ENCODE results near the gene MAP2K6. TPM values are rescaled to one million over a fixed set of nuclear protein-coding genes. Genes with fewer than 3 reads are reported as not detected.

MAP2K6 gene
- total RNA-seq, 1 experiment from 2014 or later = 106 TPM

DNA sequence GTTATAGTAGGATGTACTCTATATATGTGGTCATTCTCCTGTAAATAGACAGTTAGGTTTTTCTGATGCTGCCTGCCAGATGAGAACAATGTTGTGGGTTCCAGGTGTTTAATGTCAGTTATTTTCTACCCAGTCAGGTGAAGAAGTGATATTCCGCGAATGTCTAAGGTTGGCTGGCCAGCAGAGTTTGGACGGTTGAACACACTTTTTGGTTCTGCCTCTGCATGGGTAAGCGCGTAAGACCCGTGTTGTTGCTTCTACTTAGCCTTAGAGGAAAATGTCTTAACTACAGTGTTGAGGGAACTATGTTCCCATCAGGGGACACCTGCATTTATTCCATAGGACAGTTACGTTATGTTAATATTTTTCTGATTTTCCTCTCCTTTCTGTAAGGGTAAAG, 162.6 kb downstream of the MAP2K6 start:
- H3K27me3 ChIP-seq (ENCODE audit: low read length) = no peaks in the 10 kb centered on the region
- H3K79me2 ChIP-seq (ENCODE audit: low read length) = no peaks in the 10 kb centered on the region
- no peak overlapping the region for H3K27ac ChIP-seq (ENCODE audit: low read length)
- no peaks in the 10 kb centered on the region for H3K9me2 ChIP-seq (replicated peaks; ENCODE audit: insufficient read depth, low read length)
- H2AFZ ChIP-seq (ENCODE audit: low read length) = no peak overlapping the region; the same call in 1 of the 2 replicates
- no peak overlapping the region for H3K4me3 ChIP-seq (ENCODE audit: low read length)
- DNase-seq = no peak
- H3K4me1 ChIP-seq (ENCODE audit: low read length) = peaks cover 35% of the 10 kb centered on the region
- no peak overlapping the region for H3K4me2 ChIP-seq (ENCODE audit: low read depth, low read length, poor library complexity, severe bottlenecking)
- H3K36me3 ChIP-seq (ENCODE audit: insufficient read depth, low read length) = no peaks in the 10 kb centered on the region
- no peaks in the 10 kb centered on the region for H4K20me1 ChIP-seq (ENCODE audit: insufficient read depth, low read depth, low read length)
- no peaks in the 10 kb centered on the region for H3K9me3 ChIP-seq (ENCODE audit: low read length)
- H3K9ac ChIP-seq (ENCODE audit: low read length) = no peak overlapping the region

- Histone ChIP-seq H3K4me3 (ENCODE audit: low read length) (no peak overlapping the region), H3K79me2 (ENCODE audit: low read length) (no peaks in the 10 kb centered on the region), H3K4me2 (ENCODE audit: low read depth, low read length, poor library complexity, severe bottlenecking) (no peak overlapping the region), H3K4me1 (ENCODE audit: low read length) (peaks cover 46% of the 10 kb centered on the region), H3K27ac (ENCODE audit: low read length) (no peak overlapping the region), H3K9ac (ENCODE audit: low read length) (no peak overlapping the region), H3K9me2 (replicated peaks; ENCODE audit: insufficient read depth, low read length) (no peaks in the 10 kb centered on the region), H3K36me3 (ENCODE audit: insufficient read depth, low read length) (no peaks in the 10 kb centered on the region), H3K27me3 (ENCODE audit: low read length) (no peaks in the 10 kb centered on the region), H2AFZ (ENCODE audit: low read length) (no peak overlapping the region), H3K9me3 (ENCODE audit: low read length) (no peaks in the 10 kb centered on the region), H4K20me1 (ENCODE audit: insufficient read depth, low read depth, low read length) (no peaks in the 10 kb centered on the region)
- no peak for DNase-seq
Measured at GRCh38 chr17:69578385-69578936, 164.0 kb downstream of the MAP2K6 start.

GRCh38 chr17:69579961-69580677, 165.6 kb downstream of the MAP2K6 start:
- H4K20me1 ChIP-seq (ENCODE audit: insufficient read depth, low read depth, low read length) = no peaks in the 10 kb centered on the region
- peak; percentile 39 for DNase-seq
- H3K9me3 ChIP-seq (ENCODE audit: low read length) = no peaks in the 10 kb centered on the region
- peak overlapping the region; percentile 66; the same call in 1 of the 2 replicates for H3K4me3 ChIP-seq (ENCODE audit: low read length)
- no peaks in the 10 kb centered on the region for H3K79me2 ChIP-seq (ENCODE audit: low read length)
- H3K27me3 ChIP-seq (ENCODE audit: low read length) = no peaks in the 10 kb centered on the region
- H3K4me1 ChIP-seq (ENCODE audit: low read length) = peaks cover 44% of the 10 kb centered on the region
- H3K36me3 ChIP-seq (ENCODE audit: insufficient read depth, low read length) = no peaks in the 10 kb centered on the region
- no peaks in the 10 kb centered on the region for H3K9me2 ChIP-seq (replicated peaks; ENCODE audit: insufficient read depth, low read length)
- H3K9ac ChIP-seq (ENCODE audit: low read length) = no peak overlapping the region
- 0 out of 2 replicates have a peak overlapping the region, but pooled peaks have one; percentile 25 for H2AFZ ChIP-seq (ENCODE audit: low read length)
- H3K4me2 ChIP-seq (ENCODE audit: low read depth, low read length, poor library complexity, severe bottlenecking) = peak overlapping the region; percentile 80
- H3K27ac ChIP-seq (ENCODE audit: low read length) = no peak overlapping the region

DNA sequence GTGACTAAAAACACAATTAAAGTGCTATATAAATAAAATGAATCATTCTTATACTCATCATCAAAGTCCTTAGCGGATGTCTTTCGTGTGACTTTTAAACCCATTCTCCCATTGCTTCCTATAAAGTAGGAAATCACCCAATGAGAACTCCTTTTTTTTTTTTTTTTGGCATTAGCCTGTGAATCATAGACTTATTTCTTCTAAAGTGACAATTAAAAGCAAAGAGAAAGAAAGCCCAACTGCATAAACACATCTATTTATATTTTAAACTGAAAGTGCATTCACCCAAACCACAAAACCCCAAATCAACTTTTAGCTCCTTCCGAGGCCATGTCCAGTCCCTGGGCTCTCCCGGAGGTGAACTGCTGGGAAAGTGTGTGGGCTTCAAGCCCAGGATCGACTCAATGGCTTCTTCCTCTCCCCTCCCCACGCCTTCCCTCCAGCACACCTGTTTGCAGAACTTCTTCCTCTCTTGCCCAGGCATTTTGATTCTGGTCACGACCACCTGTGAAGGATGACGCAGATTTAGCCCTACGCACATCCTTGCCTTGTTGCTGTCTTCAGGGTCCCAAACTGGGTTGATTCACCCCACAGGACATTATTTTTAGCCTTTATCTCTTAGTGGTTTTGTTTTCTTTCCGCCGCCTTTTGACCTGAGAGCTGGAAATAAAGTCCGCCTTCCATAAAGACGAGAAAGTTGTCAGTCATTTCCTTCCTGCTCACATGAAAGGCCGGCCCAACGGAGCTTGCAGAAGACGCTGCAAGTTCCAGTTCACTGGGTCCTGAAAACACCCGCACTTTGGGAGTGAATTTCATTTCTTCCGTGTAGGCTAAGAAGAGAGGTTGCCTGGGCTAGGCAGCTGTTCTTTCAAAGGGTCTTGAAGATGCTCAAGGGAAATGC, 166.8 kb downstream of the MAP2K6 start:
- H3K9ac ChIP-seq (ENCODE audit: low read length) = peak overlapping the region; percentile 59
- H3K4me3 ChIP-seq (ENCODE audit: low read length) = peak overlapping the region; percentile 66
- H3K36me3 ChIP-seq (ENCODE audit: insufficient read depth, low read length) = no peaks in the 10 kb centered on the region
- no peaks in the 10 kb centered on the region for H3K27me3 ChIP-seq (ENCODE audit: low read length)
- H3K9me3 ChIP-seq (ENCODE audit: low read length) = no peaks in the 10 kb centered on the region
- H3K9me2 ChIP-seq (replicated peaks; ENCODE audit: insufficient read depth, low read length) = no peaks in the 10 kb centered on the region
- H3K4me1 ChIP-seq (ENCODE audit: low read length) = peaks cover 38% of the 10 kb centered on the region
- DNase-seq = peak; percentile 67
- H3K27ac ChIP-seq (ENCODE audit: low read length) = peak overlapping the region; percentile 39; the same call in 1 of the 2 replicates
- H4K20me1 ChIP-seq (ENCODE audit: insufficient read depth, low read depth, low read length) = no peaks in the 10 kb centered on the region
- H3K79me2 ChIP-seq (ENCODE audit: low read length) = no peaks in the 10 kb centered on the region
- H3K4me2 ChIP-seq (ENCODE audit: low read depth, low read length, poor library complexity, severe bottlenecking) = peak overlapping the region; percentile 80
- peak overlapping the region; percentile 96 for H2AFZ ChIP-seq (ENCODE audit: low read length)

DNA sequence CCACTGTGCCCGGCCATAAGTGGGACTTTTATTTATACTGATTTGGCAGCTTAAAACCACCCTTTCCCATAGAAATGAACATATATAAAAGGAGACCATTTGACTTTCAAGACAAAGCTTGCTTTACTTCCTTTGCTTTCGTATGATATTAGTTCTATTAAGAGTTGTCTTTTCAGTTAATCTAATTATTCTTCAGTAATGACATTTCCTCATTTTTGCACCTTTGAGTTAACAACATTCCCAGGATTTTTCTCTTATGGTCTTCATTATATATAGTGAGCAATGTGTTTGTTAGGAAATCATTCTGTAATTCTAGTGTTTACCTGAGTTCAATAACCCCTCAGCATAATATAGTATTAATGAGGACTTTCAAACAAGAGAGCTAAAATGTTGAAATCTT, 173.8 kb downstream of the MAP2K6 start:
- DNase-seq = no peak
- Histone ChIP-seq H3K4me3 (ENCODE audit: low read length) (no peak overlapping the region), H3K4me1 (ENCODE audit: low read length) (no peaks in the 10 kb centered on the region), H3K27ac (ENCODE audit: low read length) (no peak overlapping the region), H4K20me1 (ENCODE audit: insufficient read depth, low read depth, low read length) (no peaks in the 10 kb centered on the region), H3K9me2 (replicated peaks; ENCODE audit: insufficient read depth, low read length) (no peaks in the 10 kb centered on the region), H3K9ac (ENCODE audit: low read length) (no peak overlapping the region), H2AFZ (ENCODE audit: low read length) (no peak overlapping the region), H3K27me3 (ENCODE audit: low read length) (no peaks in the 10 kb centered on the region), H3K36me3 (ENCODE audit: insufficient read depth, low read length) (no peaks in the 10 kb centered on the region), H3K9me3 (ENCODE audit: low read length) (no peaks in the 10 kb centered on the region), H3K4me2 (ENCODE audit: low read depth, low read length, poor library complexity, severe bottlenecking) (no peak overlapping the region), H3K79me2 (ENCODE audit: low read length) (no peaks in the 10 kb centered on the region)

- no peak overlapping the region for H3K4me3 ChIP-seq (ENCODE audit: low read length)
- no peaks in the 10 kb centered on the region for H3K9me3 ChIP-seq (ENCODE audit: low read length)
- no peaks in the 10 kb centered on the region; the same call in 1 of the 2 replicates for H3K9me2 ChIP-seq (replicated peaks; ENCODE audit: insufficient read depth, low read length)
- H3K9ac ChIP-seq (ENCODE audit: low read length) = no peak overlapping the region
- no peak overlapping the region for H2AFZ ChIP-seq (ENCODE audit: low read length)
- H3K79me2 ChIP-seq (ENCODE audit: low read length) = no peaks in the 10 kb centered on the region
- no peaks in the 10 kb centered on the region for H3K4me1 ChIP-seq (ENCODE audit: low read length)
- no peak for DNase-seq
- H3K4me2 ChIP-seq (ENCODE audit: low read depth, low read length, poor library complexity, severe bottlenecking) = no peak overlapping the region
- no peaks in the 10 kb centered on the region for H4K20me1 ChIP-seq (ENCODE audit: insufficient read depth, low read depth, low read length)
- H3K27me3 ChIP-seq (ENCODE audit: low read length) = no peaks in the 10 kb centered on the region
- H3K27ac ChIP-seq (ENCODE audit: low read length) = no peak overlapping the region
- H3K36me3 ChIP-seq (ENCODE audit: insufficient read depth, low read length) = no peaks in the 10 kb centered on the region
Measured at GRCh38 chr17:69588827-69589239, 174.3 kb downstream of the MAP2K6 start.

- H3K9ac ChIP-seq (ENCODE audit: low read length) = no peak overlapping the region
- H3K4me1 ChIP-seq (ENCODE audit: low read length) = no peaks in the 10 kb centered on the region
- no peak overlapping the region for H3K27ac ChIP-seq (ENCODE audit: low read length)
- no peaks in the 10 kb centered on the region for H3K36me3 ChIP-seq (ENCODE audit: insufficient read depth, low read length)
- DNase-seq = no peak
- H3K27me3 ChIP-seq (ENCODE audit: low read length) = no peaks in the 10 kb centered on the region
- no peaks in the 10 kb centered on the region for H3K9me3 ChIP-seq (ENCODE audit: low read length)
- no peak overlapping the region for H2AFZ ChIP-seq (ENCODE audit: low read length)
- H3K9me2 ChIP-seq (replicated peaks; ENCODE audit: insufficient read depth, low read length) = no peaks in the 10 kb centered on the region; the same call in 1 of the 2 replicates
- H3K4me2 ChIP-seq (ENCODE audit: low read depth, low read length, poor library complexity, severe bottlenecking) = no peak overlapping the region
- H3K4me3 ChIP-seq (ENCODE audit: low read length) = no peak overlapping the region
- no peaks in the 10 kb centered on the region for H4K20me1 ChIP-seq (ENCODE audit: insufficient read depth, low read depth, low read length)
- no peaks in the 10 kb centered on the region for H3K79me2 ChIP-seq (ENCODE audit: low read length)
Measured at GRCh38 chr17:69590671-69591070, 176.2 kb downstream of the MAP2K6 start.
